Dermis microvascular lymphatic vessel endothelial cell (primary cell): ENCODE measurements around the gene OSGIN1. TPM values are rescaled to one million over a fixed set of nuclear protein-coding genes. Genes with fewer than 3 reads are reported as not detected.
A peak's percentile ranks its signal among the peaks of the same experiment; 100 is the strongest.

Source experiments
- DNase-seq, 2 donors: peaks; one replicate each; pipeline versions ENCODE4 v3.0.0 to v3.0.0-alpha.2; 2010; ENCODE audit warnings: low read depth in 2 of 2
- total RNA-seq: library from RNA; depleted of rRNA; stranded (reverse); fragments of >200 nt; gene quantifications from 2 replicates; pipeline ENCODE4 v1.2.1, GENCODE V29; 2014

The OSGIN1 gene
- total RNA-seq, 1 donor from 2014 or later, result 0.77 TPM

- peak; percentile 65 to 80 for DNase-seq
Measured at GRCh38 chr16:83956336-83957289, 3.6 kb downstream of the OSGIN1 start.

- DNase-seq, result no peak
Measured at GRCh38 chr16:83957296-83957855, 4.3 kb downstream of the OSGIN1 start.

DNA sequence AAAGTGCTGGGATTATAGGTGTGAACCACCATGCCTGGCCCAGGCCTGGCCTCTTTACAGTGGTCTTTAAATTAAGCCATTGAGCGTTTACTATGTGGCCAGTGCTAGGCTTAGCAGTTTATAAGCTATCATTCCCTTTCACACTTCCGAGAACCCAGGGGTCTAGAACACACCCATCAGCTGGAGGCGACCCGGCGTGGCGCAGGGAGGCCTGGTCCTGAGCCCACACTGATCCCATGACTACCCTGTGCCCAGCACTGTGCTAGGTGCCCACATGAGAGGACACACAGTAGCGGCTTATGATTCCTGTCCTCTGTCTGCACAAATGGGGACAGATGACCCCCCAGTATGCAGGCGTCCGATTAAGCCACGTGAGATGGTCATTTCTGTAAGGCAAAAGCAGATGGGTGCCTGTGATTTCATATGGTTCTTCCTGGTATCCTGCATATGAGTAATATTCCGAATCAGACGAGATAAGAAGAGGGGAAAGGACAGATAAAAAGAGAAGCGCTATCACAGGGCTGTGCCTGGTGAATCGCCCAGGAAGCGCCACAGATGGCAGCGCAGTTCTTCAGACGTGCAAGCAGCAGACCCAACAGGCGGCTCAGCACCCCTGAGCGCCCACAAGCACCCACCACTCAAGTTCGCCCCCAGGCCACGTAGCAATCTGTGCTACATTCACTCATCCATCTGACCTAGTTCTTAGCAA, 5.3 kb downstream of the OSGIN1 start:
- DNase-seq, result no peak

DNA sequence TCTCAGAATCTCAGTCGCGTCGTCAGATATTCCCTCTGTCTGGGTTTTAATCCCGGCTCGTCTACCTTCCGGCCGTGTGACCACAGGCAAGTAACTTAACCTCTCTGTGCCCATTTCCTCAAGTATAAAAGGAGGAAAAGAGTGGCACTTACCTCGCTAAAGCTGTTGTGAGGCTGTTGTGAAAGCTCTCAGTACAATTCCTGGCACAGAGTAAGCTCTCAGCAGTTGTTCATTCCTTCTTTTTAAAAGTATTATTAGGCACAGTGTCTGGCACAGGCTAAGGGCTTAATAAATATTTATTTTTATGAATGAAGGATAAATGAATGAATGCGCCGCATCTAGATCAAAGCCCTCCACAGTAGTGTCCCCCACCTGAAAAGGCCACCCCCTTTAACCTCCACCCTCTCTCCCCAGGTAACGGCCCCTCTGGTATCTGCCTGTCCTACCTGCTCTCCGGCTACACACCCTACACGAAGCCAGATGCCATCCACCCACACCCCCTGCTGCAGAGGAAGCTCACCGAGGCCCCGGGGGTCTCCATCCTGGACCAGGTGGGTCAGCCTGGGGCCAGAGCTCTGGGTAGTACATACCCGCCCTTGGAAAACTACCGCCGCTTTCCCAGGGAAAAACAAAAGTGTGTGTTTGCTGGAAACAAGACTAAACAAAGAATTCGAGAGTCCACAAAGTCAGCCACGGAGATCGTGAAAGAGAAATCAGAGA, 6.0 kb downstream of the OSGIN1 start:
- no peak for DNase-seq

DNA sequence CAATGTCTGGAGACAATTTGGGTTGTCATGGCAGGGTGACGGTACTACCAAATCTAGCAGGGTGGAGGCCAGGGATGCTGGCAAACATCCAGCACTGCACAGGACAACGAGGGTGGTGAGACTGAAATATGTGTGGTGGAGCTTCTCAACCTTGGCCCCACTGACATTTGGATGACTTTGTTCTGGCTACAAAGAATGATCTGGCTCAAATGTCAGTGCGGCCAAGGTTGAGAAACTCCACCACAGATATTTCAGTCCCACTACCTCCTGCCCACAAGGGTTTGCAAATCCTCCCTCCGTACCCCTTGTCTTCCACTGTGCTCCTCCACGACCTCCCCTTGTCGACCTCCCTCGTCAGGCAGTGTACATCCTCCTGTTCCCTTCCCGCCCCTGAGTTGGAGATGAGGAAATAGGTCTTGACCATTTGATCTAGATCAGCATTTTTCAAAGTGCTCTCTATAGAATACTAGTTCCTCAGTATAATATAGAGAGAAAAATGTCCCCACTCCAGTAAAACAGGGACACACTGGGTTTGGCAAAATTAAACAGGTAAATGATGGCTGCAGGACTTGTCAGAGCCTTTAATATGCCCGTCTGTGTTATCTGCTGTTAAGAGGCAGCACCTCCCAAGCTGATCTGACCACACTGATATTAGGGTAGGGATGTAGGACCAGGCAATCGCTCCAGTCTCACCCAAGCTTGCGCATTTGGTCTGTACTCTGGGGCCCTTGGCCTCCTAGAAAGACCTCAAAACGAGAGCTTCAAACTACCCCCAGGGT, 6.8 kb downstream of the OSGIN1 start:
- no peak for DNase-seq

GRCh38 chr16:83960521-83961249, 7.6 kb downstream of the OSGIN1 start:
- no peak for DNase-seq

GRCh38 chr16:83961591-83961990, 8.6 kb downstream of the OSGIN1 start:
- no peak for DNase-seq

- no peak for DNase-seq
Measured at GRCh38 chr16:83963277-83964119, 10.5 kb downstream of the OSGIN1 start.

DNA sequence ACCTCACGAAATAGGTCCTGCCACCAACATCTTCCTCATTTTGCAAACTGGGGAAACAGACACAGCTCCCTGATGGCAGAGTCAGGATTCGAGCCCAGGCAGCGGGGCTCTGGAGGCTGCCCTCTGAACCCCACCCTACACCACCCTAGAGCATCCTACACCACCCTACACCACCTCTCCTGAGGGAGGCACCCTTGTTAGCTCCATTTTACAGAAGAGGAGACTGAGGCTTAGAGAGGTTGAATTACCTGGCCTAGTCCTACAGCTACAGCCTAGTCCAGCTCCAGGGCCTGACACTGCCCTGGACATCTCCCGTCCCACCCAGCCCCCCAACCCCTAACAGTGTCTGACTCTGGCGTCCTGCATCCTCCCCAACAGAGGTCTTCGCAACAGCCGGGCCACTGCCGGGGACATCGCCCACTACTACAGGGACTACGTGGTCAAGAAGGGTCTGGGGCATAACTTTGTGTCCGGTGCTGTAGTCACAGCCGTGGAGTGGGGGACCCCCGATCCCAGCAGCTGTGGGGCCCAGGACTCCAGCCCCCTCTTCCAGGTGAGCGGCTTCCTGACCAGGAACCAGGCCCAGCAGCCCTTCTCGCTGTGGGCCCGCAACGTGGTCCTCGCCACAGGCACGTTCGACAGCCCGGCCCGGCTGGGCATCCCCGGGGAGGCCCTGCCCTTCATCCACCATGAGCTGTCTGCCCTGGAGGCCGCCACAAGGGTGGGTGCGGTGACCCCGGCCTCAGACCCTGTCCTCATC, 11.8 kb downstream of the OSGIN1 start:
- DNase-seq, result no peak

- no peak for DNase-seq
Measured at GRCh38 chr16:83965444-83966152, 12.6 kb downstream of the OSGIN1 start.

GRCh38 chr16:83966153-83966696, 13.2 kb downstream of the OSGIN1 start:
- DNase-seq, result no peak

DNA sequence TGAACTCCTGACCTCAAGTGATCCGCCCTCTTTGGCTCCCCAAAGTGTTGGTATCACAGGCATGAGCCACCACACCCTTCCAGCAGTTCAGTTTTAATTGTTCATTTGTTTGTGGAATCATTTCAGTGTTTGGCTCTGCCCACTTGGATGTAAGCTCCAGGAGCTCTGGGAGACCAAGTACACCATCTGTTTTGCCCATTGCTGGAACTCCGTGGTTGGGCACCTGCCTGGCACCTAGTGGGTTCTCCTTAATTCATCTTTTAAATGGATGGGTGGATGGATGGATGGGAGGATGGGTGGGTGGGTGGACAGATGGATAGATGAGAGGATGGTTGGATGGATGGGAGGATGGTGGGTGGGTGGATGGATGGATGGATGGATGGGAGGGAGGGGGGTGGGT, 14.1 kb downstream of the OSGIN1 start:
- no peak for DNase-seq

DNA sequence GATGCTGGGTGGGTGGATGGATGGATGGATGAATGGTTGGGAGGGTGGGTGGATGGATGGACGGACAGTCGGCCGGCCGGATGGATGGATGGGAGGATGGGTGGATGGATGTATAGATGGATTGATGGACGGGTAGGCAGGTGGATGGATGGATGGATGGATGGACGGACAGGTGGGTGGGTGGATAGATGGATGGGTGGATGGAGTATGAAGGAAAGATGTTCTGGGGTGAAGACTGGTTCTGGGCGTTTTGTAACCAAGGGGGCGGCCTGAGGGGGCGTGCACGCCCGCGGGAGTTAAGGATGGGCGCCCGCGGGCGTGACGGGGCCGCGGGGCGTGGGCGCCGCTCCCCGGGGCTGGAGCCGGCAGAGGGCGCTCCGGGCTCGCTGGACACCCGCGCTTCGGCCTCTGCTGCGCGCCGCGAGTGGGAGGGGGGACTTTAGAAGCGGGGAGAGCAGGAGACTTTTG, 14.8 kb downstream of the OSGIN1 start, which contains the start of gene NECAB2:
TSS of gene NECAB2 (plus strand) at position 407 of the 468 bp plus-strand sequence. CDS start 405 bp downstream, outside the sequence.
- DNase-seq, result peak in 1 of 2 donors; percentile 35

GRCh38 chr16:83968306-83968851, 15.3 kb downstream of the OSGIN1 start:
- DNase-seq, result no peak

DNA sequence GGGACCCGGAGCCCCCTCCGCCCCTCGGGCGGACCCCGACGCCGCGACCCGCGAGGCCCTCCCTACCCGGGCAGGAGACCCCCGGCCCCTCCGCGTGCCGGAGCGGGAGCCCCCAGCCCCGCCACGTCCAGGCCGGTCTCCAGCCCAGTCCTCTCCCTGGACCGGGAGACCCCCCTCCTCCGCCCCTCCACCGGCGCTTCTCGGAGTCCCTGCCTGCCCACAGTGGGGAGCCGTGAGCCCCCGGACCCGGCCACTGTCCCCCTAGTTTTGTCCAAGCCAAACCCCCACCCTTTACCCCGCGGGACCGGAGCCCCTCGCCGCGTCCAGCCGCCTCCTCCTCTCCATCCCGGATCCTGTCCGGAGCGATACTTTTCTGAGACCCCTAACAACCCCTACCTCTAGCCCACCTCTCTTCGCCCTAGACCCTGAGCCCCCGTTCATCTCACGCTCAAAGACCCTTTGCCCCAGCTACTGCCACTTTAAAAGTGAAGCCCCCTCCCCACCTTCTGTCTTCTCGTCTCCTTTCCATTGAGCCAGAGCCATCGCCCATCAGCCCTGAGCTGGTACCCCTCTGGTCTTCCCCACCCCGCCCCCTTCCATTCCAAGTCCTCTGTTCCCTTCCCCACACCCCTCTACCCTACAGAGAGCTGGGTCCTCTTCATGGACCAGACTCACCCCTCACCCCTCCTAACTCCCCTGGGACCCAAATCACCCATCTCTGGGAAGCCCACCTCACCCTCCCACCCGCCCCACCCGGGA, 16.0 kb downstream of the OSGIN1 start:
- no peak for DNase-seq

GRCh38 chr16:83969771-83970429, 16.9 kb downstream of the OSGIN1 start:
- DNase-seq, result no peak
